H1 (cell line): ENCODE measurements around the gene FSCN2. TPM values are rescaled to one million over a fixed set of nuclear protein-coding genes. Genes with fewer than 3 reads are reported as not detected.

ENCODE experiments used
- BACH1 ChIP-seq: IDR thresholded peaks from 2 replicates; pipeline ENCODE4 v1.6.1; 2012; ENCODE audit warnings: low read length, improper control_type of control experiment
- BRCA1 ChIP-seq: IDR thresholded peaks from 2 replicates; pipeline ENCODE4 v1.6.1; 2012; ENCODE audit warnings: low read depth, low read length, improper control_type of control experiment
- CBX8 ChIP-seq: fragments of 300-800, 300-1000 bp; sonication (generic); IDR thresholded peaks from 2 replicates; pipeline ENCODE4 v1.7.1; 2016; ENCODE audit warnings: low read depth, low read length, borderline replicate concordance
- CTCF ChIP-seq, 3 experiments: IDR thresholded peaks; 1 replicate in 2 of 3; 2 replicates in 1 of 3; pipeline versions ENCODE4 v1.5.1 to v1.6.1; 2011; ENCODE audit warnings: low read length in 3 of 3, mild to moderate bottlenecking in 3 of 3, inconsistent platforms in 2 of 3, low read depth in 1 of 3, moderate library complexity in 1 of 3; ENCODE audit not compliant: insufficient read depth in 1 of 3; ENCODE audit errors: control extremely low read depth in 1 of 3
- E2F6 ChIP-seq: IDR thresholded peaks from 2 replicates; pipeline ENCODE4 v1.6.1; 2012; ENCODE audit warnings: inconsistent platforms
- EGR1 ChIP-seq: IDR thresholded peaks from 2 replicates; pipeline ENCODE4 v1.6.1; 2011; ENCODE audit warnings: low read depth, low read length, borderline replicate concordance
- FOSL1 ChIP-seq: IDR thresholded peaks from 2 replicates; pipeline ENCODE4 v1.6.1; 2011; ENCODE audit warnings: mild to moderate bottlenecking, low read depth, low read length, moderate library complexity; ENCODE audit not compliant: insufficient read depth
- NRF1 ChIP-seq: IDR thresholded peaks from 2 replicates; pipeline ENCODE4 v1.6.1; 2011; ENCODE audit warnings: mild to moderate bottlenecking, low read depth, low read length, improper control_type of control experiment
- PHF8 ChIP-seq: fragments of 200-600 bp; sonication (generic); conservative IDR thresholded peaks from 2 replicates; pipeline ENCODE4 v1.7.1; 2012; ENCODE audit warnings: low read depth, mild to moderate bottlenecking, inconsistent platforms, low read length, moderate library complexity
- POLR2A ChIP-seq, 2 experiments: IDR thresholded peaks; 1 replicate in 1 of 2; 2 replicates in 1 of 2; pipeline ENCODE4 v1.6.1; 2011; ENCODE audit warnings: low read depth in 2 of 2, low read length in 2 of 2, mild to moderate bottlenecking in 2 of 2; ENCODE audit errors: control extremely low read depth in 1 of 2
- POU5F1 ChIP-seq: IDR thresholded peaks from 2 replicates; pipeline ENCODE4 v1.6.1; 2011; ENCODE audit warnings: low read depth, mild to moderate bottlenecking, low read length, moderate library complexity
- RFX5 ChIP-seq: IDR thresholded peaks from 2 replicates; pipeline ENCODE4 v1.6.1; 2011; ENCODE audit warnings: low read depth, low read length, improper control_type of control experiment, borderline replicate concordance
- RNF2 ChIP-seq: fragments of 200-900, 300-1000 bp; sonication (generic); IDR thresholded peaks from 2 replicates; pipeline ENCODE4 v1.7.1; 2016; ENCODE audit warnings: borderline replicate concordance, low read depth, mild to moderate bottlenecking, antibody characterized with exemption, low read length; ENCODE audit not compliant: poor library complexity, severe bottlenecking; ENCODE audit errors: missing control alignments
- SIN3A ChIP-seq, 2 experiments: IDR thresholded peaks in 1 of 2; conservative IDR thresholded peaks in 1 of 2; 2 replicates each; pipeline ENCODE4 v1.6.1; 2011 to 2012; ENCODE audit warnings: low read length in 2 of 2, improper control_type of control experiment in 1 of 2, low read depth in 1 of 2, mild to moderate bottlenecking in 1 of 2
- TEAD4 ChIP-seq: IDR thresholded peaks from 2 replicates; pipeline ENCODE4 v1.6.1; 2012; ENCODE audit warnings: low read depth, low read length, inconsistent platforms, mixed read lengths
- YY1 ChIP-seq: IDR thresholded peaks from 2 replicates; pipeline ENCODE4 v1.6.1; 2011; ENCODE audit warnings: low read depth, mild to moderate bottlenecking, low read length
- ZNF274 ChIP-seq: IDR thresholded peaks from 2 replicates; pipeline ENCODE4 v1.7.0; 2012; ENCODE audit warnings: low read length, borderline replicate concordance; ENCODE audit errors: extremely low read depth
- polyA plus RNA-seq, 7 experiments: library from polyadenylated mRNA; depleted of rRNA in 3 of 7; stranded (reverse) in 5 of 7; unstranded in 2 of 7; fragments of >200 nt in 5 of 7; fragments of 200-250 nt in 2 of 7; gene quantifications; 1 replicate in 5 of 7; 2 replicates in 1 of 7; 4 replicates in 1 of 7; pipeline versions ENCODE4 v1.2.1 to v1.2.3, GENCODE V29; 2011 to 2013; ENCODE audit warnings: missing spikeins in 2 of 7, mixed read lengths in 2 of 7
- total RNA-seq: library from RNA; stranded (reverse); fragmentation: NEBNext Ultra II Directional; extraction: Animal tissue kit (Norgen Biotek cat#: 25700); gene quantifications from 2 replicates; pipeline ENCODE4 v1.2.1, GENCODE V29; 2021

FSCN2 gene
- total and polyA plus RNA-seq, 2 of the 8 experiments (the other 6 are each of a cell fraction or from before 2014, with no cell fraction given) = 0.18 to 0.30 TPM

GRCh38 chr17:81514739-81515529 is 13.2 kb upstream of the FSCN2 start (continued):
- TF ChIP-seq ZNF274 (no peak), RNF2 (no peak), E2F6 (no peak), CBX8 (no peak), POU5F1 (no peak), YY1 (peak; percentile 45; the same call in 1 of the 2 replicates), EGR1 (no peak), SIN3A (conservative IDR thresholded peaks at IDR 0.05 in 1 of 2, IDR thresholded peaks at IDR 0.05 in 1 of 2; ENCODE audit: low read depth in 1 of 2, low read length in 2 of 2) (0 out of 4 replicates have a peak, but pooled peaks have one; percentile 41 to 68), TEAD4 (no peak), RFX5 (no peak), NRF1 (no peak), FOSL1 (no peak), PHF8 (peak; percentile 37; the same call in 1 of the 2 replicates), BACH1 (no peak), POLR2A (IDR thresholded peaks at IDR 0.05; ENCODE audit: control extremely low read depth in 1 of 2, low read depth in 2 of 2, low read length in 2 of 2) (peak in 1 of 2 experiments; percentile 43; a peak in 1 of 3 replicates), CTCF (IDR thresholded peaks at IDR 0.05; ENCODE audit: control extremely low read depth in 1 of 3, insufficient read depth in 1 of 3, low read depth in 1 of 3, low read length in 3 of 3) (no peak), BRCA1 (no peak)
